Measurements from ENCODE around the gene SPAG16. TPM values are rescaled to one million over a fixed set of nuclear protein-coding genes. Genes with fewer than 3 reads are reported as not detected.
"Not testable (repeated sequence)": the region's sequence is repeated elsewhere in the genome, so short reads cannot be mapped to it uniquely, and the experiment has no call there.

SPAG16 gene
- total and polyA plus RNA-seq, 5 donors = 19.9 to 28.7 (median 23.2) TPM

DNA sequence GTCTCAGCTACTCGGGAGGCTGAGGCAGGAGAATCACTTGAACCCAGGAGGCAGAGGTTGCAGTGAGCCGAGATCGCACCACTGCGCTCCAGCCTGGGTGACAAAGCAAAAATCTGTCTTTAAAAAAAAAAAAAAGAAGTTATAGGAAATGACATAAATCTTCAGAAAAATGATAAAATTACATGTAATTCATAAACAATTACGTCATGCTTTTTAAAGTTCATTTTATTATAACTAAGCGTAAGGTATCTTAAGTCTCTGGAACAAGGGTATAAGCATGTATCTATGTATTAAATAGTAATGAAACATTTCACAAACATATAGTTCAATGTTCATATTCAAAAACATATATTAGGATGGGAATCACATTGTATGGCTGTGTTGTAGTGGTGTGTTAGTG is 425.9 kb downstream of the SPAG16 start:
- Histone ChIP-seq H3K4me3 (ENCODE audit: low read length) (no peak overlapping the region), H3K4me1 (ENCODE audit: control insufficient read depth, insufficient read depth, low read length) (no peaks in the 10 kb centered on the region), H3K9me3 (ENCODE audit: control insufficient read depth, low read length) (no peaks in the 10 kb centered on the region), H3K27me3 (ENCODE audit: control insufficient read depth, insufficient read depth) (no peaks in the 10 kb centered on the region), H3K27ac (ENCODE audit: low read length) (no peak overlapping the region)
- no peak for ATAC-seq
- WGBS = 88% methylated on average over 6 of the region's 6 CpGs
- intact Hi-C loops (cut with DNase I) = no loop called here
- no peak for DNase-seq

- intact Hi-C loops (cut with DNase I); H3K9me3 ChIP-seq (ENCODE audit: control insufficient read depth, low read length); ATAC-seq; H3K27me3 ChIP-seq (ENCODE audit: control insufficient read depth, insufficient read depth); H3K4me3 ChIP-seq (ENCODE audit: low read length); H3K27ac ChIP-seq (ENCODE audit: low read length); H3K4me1 ChIP-seq (ENCODE audit: control insufficient read depth, insufficient read depth, low read length): not testable (repeated sequence)
- 99% methylated on average over 16 of the region's 16 CpGs for WGBS
- peak in 1 of 3 donors; percentile 9 for DNase-seq
Measured at GRCh38 chr2:213718411-213718810, 434.1 kb downstream of the SPAG16 start.

GRCh38 chr2:213722565-213722964 is 438.3 kb downstream of the SPAG16 start:
- 83% methylated on average over 1 of the region's 1 CpG for WGBS

DNA sequence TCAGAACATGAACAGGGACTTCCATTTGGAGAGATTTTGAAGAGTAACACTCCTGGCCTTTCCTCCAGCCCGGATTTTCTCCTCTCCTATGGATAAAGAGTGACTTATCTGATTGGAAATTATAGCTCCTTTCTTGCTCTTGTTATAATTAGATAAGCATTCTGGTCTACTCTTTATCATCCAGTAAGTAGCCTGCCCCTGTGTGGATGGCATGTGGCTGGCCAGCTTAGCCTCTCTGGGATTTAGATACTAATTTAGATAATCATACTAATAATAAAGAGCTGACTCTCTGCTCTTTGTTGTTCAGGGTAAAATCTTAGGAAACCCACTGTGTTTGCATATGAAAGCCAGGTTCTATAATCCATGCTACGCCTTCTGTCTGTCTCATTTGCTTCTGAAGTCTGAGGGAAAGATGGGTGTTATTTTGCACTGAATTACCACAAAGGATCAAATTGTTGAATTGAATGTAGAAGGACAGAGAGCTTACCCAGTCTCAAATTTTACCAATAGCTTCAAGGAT is 438.8 kb downstream of the SPAG16 start:
- DNase-seq (peak in 1 of 3 donors; percentile 2), ATAC-seq (no peak)
- no peaks in the 10 kb centered on the region for H3K27me3 ChIP-seq (ENCODE audit: control insufficient read depth, insufficient read depth)
- H3K4me1 ChIP-seq (ENCODE audit: control insufficient read depth, insufficient read depth, low read length) = no peaks in the 10 kb centered on the region
- 51% methylated on average over 2 of the region's 2 CpGs for WGBS
- H3K9me3 ChIP-seq (ENCODE audit: control insufficient read depth, low read length) = no peaks in the 10 kb centered on the region
- H3K27ac ChIP-seq (ENCODE audit: low read length) = no peak overlapping the region
- intact Hi-C loops (cut with DNase I) = no loop called here
- no peak overlapping the region for H3K4me3 ChIP-seq (ENCODE audit: low read length)

More at GRCh38 chr2:213722565-213722964, 438.3 kb downstream of the SPAG16 start:
- intact Hi-C loops (cut with DNase I) = no loop called here
- no peak overlapping the region for H3K27ac ChIP-seq (ENCODE audit: low read length)
- no peaks in the 10 kb centered on the region for H3K9me3 ChIP-seq (ENCODE audit: control insufficient read depth, low read length)
- ATAC-seq (no peak), DNase-seq (no peak)
- no peaks in the 10 kb centered on the region for H3K27me3 ChIP-seq (ENCODE audit: control insufficient read depth, insufficient read depth)
- no peak overlapping the region for H3K4me3 ChIP-seq (ENCODE audit: low read length)
- no peaks in the 10 kb centered on the region for H3K4me1 ChIP-seq (ENCODE audit: control insufficient read depth, insufficient read depth, low read length)

- intact Hi-C loops (cut with DNase I) = no loop called here
- no peaks in the 10 kb centered on the region for H3K4me1 ChIP-seq (ENCODE audit: control insufficient read depth, insufficient read depth, low read length)
- 44% methylated on average over 1 of the region's 1 CpG for WGBS
- H3K27me3 ChIP-seq (ENCODE audit: control insufficient read depth, insufficient read depth) = no peaks in the 10 kb centered on the region
- H3K27ac ChIP-seq (ENCODE audit: low read length) = no peak overlapping the region
- DNase-seq (no peak), ATAC-seq (no peak)
- H3K4me3 ChIP-seq (ENCODE audit: low read length) = no peak overlapping the region
- H3K9me3 ChIP-seq (ENCODE audit: control insufficient read depth, low read length) = no peaks in the 10 kb centered on the region
Measured at GRCh38 chr2:213723707-213724106, 439.4 kb downstream of the SPAG16 start.

- 85% methylated on average over 1 of the region's 1 CpG for WGBS
- intact Hi-C loops (cut with DNase I) = no loop called here
- no peak for DNase-seq
Measured at GRCh38 chr2:213726101-213726500, 441.8 kb downstream of the SPAG16 start.

DNA sequence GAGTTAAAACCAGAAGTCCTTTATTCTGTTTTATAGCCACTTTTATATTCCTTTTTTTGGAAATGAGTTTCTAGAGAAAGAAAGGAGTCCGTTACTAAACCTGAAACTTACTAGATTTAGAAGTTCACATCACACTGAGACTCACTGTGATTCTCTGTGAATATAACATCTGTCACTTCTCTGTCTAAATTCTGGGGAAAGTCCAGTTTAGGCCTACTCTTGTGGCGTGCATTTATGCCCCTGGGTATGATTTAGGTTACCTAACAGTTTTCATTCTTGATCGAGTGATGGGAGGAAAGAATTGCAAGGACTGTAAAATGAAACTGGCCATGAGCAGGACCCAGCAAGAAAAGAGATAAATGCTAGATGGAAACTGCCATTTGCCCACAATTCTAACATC is 449.6 kb downstream of the SPAG16 start:
- no peak overlapping the region for H3K27ac ChIP-seq (ENCODE audit: low read length)
- 65% methylated on average over 3 of the region's 3 CpGs for WGBS

More at GRCh38 chr2:213726101-213726500, 441.8 kb downstream of the SPAG16 start:
- Histone ChIP-seq H3K27ac (ENCODE audit: low read length) (no peak overlapping the region), H3K4me1 (ENCODE audit: control insufficient read depth, insufficient read depth, low read length) (no peaks in the 10 kb centered on the region), H3K9me3 (ENCODE audit: control insufficient read depth, low read length) (no peaks in the 10 kb centered on the region), H3K27me3 (ENCODE audit: control insufficient read depth, insufficient read depth) (no peaks in the 10 kb centered on the region), H3K4me3 (ENCODE audit: low read length) (no peak overlapping the region)
- ATAC-seq = no peak

GRCh38 chr2:213740453-213740852 is 456.2 kb downstream of the SPAG16 start:
- intact Hi-C loops (cut with DNase I) = no loop called here
- no peaks in the 10 kb centered on the region for H3K9me3 ChIP-seq (ENCODE audit: control insufficient read depth, low read length)
- 85% methylated on average over 3 of the region's 3 CpGs for WGBS
- no peaks in the 10 kb centered on the region for H3K4me1 ChIP-seq (ENCODE audit: control insufficient read depth, insufficient read depth, low read length)
- H3K27ac ChIP-seq (ENCODE audit: low read length) = no peak overlapping the region
- H3K4me3 ChIP-seq (ENCODE audit: low read length) = no peak overlapping the region
- DNase-seq = no peak
- no peak for ATAC-seq
- no peaks in the 10 kb centered on the region for H3K27me3 ChIP-seq (ENCODE audit: control insufficient read depth, insufficient read depth)

More for the DNA sequence above, 449.6 kb downstream of the SPAG16 start:
- H3K27me3 ChIP-seq (ENCODE audit: control insufficient read depth, insufficient read depth) = no peaks in the 10 kb centered on the region
- DNase-seq (no peak), ATAC-seq (no peak)
- H3K4me3 ChIP-seq (ENCODE audit: low read length) = no peak overlapping the region
- no peaks in the 10 kb centered on the region for H3K4me1 ChIP-seq (ENCODE audit: control insufficient read depth, insufficient read depth, low read length)
- H3K9me3 ChIP-seq (ENCODE audit: control insufficient read depth, low read length) = no peaks in the 10 kb centered on the region
- intact Hi-C loops (cut with DNase I) = no loop called here

DNA sequence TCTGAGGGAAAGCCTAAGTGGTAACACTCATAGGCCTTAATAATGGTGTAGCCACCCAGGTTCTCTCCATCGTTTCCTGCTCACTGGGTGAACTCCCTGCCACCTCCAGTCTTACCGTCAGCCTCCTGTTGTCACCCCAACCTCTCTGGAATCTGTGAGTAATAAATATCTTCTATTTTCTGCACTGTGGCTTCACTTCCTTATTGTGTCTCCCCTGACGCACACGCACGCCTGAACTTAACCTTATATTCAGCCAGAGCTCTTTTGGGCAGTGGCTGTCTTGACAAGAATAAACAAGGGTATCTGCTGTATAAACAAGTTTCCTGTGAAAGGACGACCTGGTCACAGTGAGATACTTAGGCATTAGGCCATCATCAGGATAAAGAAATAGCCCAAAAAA is 467.2 kb downstream of the SPAG16 start:
- WGBS = 59% methylated on average over 6 of the region's 6 CpGs
- H3K4me3 ChIP-seq (ENCODE audit: low read length) = no peak overlapping the region
- intact Hi-C loops (cut with DNase I) = no loop called here
- no peaks in the 10 kb centered on the region for H3K27me3 ChIP-seq (ENCODE audit: control insufficient read depth, insufficient read depth)
- ATAC-seq (peak in 1 of 2 donors; percentile 25), DNase-seq (no peak)
- no peaks in the 10 kb centered on the region for H3K9me3 ChIP-seq (ENCODE audit: control insufficient read depth, low read length)
- H3K27ac ChIP-seq (ENCODE audit: low read length) = no peak overlapping the region
- H3K4me1 ChIP-seq (ENCODE audit: control insufficient read depth, insufficient read depth, low read length) = no peaks in the 10 kb centered on the region

DNA sequence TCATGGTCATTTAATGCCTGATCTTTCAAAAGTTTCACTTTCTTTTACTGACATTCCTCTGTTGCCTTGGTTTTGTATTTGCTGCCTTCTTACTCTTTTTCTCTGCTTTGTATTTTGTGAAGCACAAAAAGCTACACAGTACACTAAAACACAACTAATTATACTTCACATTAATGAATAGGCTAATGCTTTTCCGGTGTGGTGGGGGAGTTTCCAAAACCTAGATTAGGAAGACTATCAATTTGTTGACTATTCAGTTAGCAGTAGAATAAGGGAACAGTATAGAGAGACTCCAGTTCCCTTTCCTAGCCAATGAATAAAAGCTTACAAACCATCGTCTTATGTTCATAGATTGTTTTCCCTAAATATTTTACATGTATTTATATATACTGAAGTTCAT is 468.3 kb downstream of the SPAG16 start:
- 79% methylated on average over 2 of the region's 2 CpGs for WGBS
- ATAC-seq = no peak
- intact Hi-C loops (cut with DNase I) = no loop called here
- no peaks in the 10 kb centered on the region for H3K27me3 ChIP-seq (ENCODE audit: control insufficient read depth, insufficient read depth)
- no peak overlapping the region for H3K27ac ChIP-seq (ENCODE audit: low read length)
- DNase-seq = no peak
- no peaks in the 10 kb centered on the region for H3K9me3 ChIP-seq (ENCODE audit: control insufficient read depth, low read length)
- H3K4me1 ChIP-seq (ENCODE audit: control insufficient read depth, insufficient read depth, low read length) = no peaks in the 10 kb centered on the region
- no peak overlapping the region for H3K4me3 ChIP-seq (ENCODE audit: low read length)

- Histone ChIP-seq H3K27me3 (ENCODE audit: control insufficient read depth, insufficient read depth) (no peaks in the 10 kb centered on the region), H3K4me1 (ENCODE audit: control insufficient read depth, insufficient read depth, low read length) (no peaks in the 10 kb centered on the region), H3K27ac (ENCODE audit: low read length) (no peak overlapping the region), H3K4me3 (ENCODE audit: low read length) (no peak overlapping the region), H3K9me3 (ENCODE audit: control insufficient read depth, low read length) (no peaks in the 10 kb centered on the region)
- WGBS = 83% methylated on average over 3 of the region's 3 CpGs
- intact Hi-C loops (cut with DNase I) = no loop called here
- ATAC-seq (no peak), DNase-seq (no peak)
Measured at GRCh38 chr2:213757525-213757924, 473.3 kb downstream of the SPAG16 start.

DNA sequence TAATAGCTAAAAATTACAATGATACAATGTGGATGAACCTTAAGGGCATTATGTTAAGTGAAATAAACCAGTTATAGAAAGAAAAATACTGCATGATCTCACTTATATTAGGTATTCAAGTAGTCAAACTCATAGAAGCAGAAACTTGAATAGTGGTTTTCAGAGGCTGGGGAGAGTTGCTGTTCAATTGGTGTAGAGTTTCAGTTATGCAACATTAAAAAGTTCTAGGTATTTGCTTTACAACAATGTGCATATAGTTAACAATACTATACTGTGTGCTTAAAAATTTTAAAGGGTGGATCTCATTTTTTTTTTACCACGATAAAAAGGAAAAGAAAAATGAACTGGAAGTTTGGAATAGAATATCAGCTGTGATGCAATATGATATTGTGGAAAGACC is 479.1 kb downstream of the SPAG16 start:
- Histone ChIP-seq H3K27ac (ENCODE audit: low read length) (no peak overlapping the region), H3K9me3 (ENCODE audit: control insufficient read depth, low read length) (no peaks in the 10 kb centered on the region), H3K4me3 (ENCODE audit: low read length) (no peak overlapping the region), H3K4me1 (ENCODE audit: control insufficient read depth, insufficient read depth, low read length) (no peaks in the 10 kb centered on the region), H3K27me3 (ENCODE audit: control insufficient read depth, insufficient read depth) (no peaks in the 10 kb centered on the region)
- DNase-seq = no peak
- 43% methylated on average over 1 of the region's 1 CpG for WGBS
- intact Hi-C loops (cut with DNase I) = no loop called here
- ATAC-seq = no peak

All from right cardiac atrium (tissue), 5 donors.